HG03342 (cell line): ENCODE results near the gene PER1.

ENCODE experiments used
- ATAC-seq: cut with Tn5 transposase; IDR thresholded peaks from one replicate; pipeline ENCODE4 v1.9.1; 2021; ENCODE audit warnings: mild to moderate bottlenecking, moderate library complexity; ENCODE audit not compliant: unreplicated experiment

The PER1 gene

GRCh38 chr17:8154608-8155155 is 2.5 kb upstream of the PER1 start:
- ATAC-seq: no peak

GRCh38 chr17:8153957-8154607 is 1.9 kb upstream of the PER1 start:
- ATAC-seq: no peak

DNA sequence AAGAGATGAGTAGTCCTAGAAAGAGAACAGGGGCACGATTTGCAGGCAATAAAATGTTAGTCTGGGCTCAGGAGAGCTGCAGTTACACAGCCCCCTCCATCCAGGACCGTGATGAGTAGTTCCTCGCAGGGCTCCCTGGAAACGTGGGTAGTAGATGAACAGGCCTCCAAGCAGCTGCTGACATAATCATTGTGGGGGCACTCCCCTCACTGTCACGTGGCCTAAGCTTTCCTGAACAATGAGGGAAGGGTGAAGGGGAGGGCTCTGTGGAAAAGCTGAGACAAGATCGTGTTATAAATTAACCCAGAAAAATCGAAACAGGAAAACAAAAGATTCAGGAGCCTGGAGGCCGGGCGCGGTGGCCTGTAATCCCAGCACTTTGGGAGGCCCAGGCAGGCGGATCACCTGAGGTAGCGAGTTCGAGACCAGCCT is 1.3 kb upstream of the PER1 start:
- ATAC-seq: no peak

- ATAC-seq: no peak
These were observed 837 bp upstream of the PER1 start for GRCh38 chr17:8153031-8153451.

DNA sequence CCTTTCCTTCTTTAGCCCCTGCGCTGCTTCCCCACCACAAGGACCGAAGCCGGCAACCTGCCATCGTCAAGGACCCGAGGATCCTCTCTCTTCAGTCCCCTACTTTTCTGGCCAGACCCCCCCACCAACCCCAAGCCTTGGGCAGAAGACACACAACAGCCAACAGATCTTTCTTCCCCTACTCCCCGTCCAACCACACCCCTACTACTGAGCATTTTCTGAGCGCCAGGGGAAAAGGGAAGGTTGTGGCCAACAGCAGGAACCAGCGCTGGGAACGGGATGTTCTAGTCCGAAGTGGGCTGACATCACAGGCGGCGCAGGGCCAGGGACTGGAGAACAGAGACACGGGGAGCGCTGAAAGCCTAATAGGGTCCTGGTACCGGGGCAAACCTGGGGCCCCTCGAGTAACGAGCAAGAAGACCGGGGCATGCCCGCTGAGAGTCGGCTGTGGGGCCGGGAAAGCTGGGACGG is 528 bp downstream of the PER1 start:
- ATAC-seq: no peak

DNA sequence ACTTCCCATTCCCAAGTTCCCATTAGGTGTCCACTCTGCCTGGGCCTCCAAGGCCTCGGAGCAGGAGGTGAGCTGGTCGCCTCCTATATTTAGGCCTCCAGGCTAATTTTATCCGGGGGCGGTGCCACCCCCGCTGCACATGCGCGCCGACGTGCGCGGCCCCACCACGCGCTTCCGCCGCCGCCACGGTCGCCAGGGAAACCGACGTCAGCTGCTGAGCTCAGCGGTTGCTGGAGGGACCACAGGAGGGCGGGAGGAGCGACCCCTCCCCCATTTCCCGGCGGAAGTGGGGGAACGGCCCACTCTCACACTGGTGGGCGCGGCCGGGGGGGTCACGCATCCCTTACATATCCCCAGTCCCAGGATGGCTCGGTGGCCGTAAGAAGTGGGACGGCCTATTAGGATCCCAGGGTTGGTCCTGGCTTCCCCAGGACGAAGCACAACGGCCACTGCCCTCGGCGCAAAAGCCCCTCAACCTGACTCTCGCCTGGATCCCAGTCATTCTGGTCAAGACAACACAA is 1.0 kb downstream of the PER1 start:
- peak; percentile 36 for ATAC-seq

DNA sequence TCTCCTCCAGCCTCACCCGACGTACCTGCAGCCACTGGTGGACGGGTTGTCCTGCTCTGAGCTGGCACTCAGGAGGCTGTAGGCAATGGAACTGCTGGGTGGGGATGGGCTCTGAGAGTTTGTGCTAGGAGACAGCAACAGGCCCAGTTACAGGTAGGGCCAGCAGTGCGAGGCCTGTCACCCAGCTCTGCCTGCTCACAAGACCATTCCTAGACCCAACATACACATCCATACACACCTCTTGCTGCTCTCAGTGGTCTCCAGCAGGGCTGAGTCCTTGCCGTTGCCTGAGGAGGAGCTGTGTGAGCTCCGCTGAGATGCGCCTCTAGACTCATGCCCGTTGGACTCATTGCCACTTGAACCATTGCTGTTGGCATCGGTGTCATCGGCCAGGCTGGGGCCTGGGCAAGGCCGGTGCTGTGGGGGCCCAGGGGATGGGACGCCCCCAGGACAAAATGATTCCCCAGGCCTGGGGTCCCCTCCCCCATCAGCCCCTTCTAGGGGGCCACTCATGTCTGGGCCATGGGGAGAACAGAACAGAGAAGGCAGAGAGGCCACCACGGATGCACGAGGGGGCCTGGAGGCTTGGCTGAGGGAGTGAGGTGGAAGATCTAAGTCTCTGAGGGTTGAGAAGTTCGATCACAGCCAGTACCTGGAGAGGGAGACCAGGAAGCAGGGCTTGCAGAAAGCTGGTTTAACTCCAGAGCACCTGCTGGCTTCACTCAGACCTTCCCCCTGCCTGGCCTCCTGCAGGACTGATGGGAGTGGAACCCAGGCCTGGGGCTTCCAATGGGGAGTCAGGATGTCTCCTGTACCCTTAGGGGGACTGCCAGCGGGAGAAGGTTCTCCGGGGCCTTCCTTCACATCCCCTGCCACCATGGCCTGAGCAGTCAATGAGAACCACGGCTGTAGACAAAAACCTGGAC is 1.7 kb downstream of the PER1 start:
- no peak for ATAC-seq

- no peak for ATAC-seq
These were observed 2.6 kb downstream of the PER1 start for GRCh38 chr17:8149419-8150193.

GRCh38 chr17:8148560-8148959 is 3.6 kb downstream of the PER1 start:
- ATAC-seq: no peak

- no peak for ATAC-seq
These were observed 4.3 kb downstream of the PER1 start for GRCh38 chr17:8147805-8148404.

GRCh38 chr17:8147141-8147804 is 4.9 kb downstream of the PER1 start:
- no peak for ATAC-seq

DNA sequence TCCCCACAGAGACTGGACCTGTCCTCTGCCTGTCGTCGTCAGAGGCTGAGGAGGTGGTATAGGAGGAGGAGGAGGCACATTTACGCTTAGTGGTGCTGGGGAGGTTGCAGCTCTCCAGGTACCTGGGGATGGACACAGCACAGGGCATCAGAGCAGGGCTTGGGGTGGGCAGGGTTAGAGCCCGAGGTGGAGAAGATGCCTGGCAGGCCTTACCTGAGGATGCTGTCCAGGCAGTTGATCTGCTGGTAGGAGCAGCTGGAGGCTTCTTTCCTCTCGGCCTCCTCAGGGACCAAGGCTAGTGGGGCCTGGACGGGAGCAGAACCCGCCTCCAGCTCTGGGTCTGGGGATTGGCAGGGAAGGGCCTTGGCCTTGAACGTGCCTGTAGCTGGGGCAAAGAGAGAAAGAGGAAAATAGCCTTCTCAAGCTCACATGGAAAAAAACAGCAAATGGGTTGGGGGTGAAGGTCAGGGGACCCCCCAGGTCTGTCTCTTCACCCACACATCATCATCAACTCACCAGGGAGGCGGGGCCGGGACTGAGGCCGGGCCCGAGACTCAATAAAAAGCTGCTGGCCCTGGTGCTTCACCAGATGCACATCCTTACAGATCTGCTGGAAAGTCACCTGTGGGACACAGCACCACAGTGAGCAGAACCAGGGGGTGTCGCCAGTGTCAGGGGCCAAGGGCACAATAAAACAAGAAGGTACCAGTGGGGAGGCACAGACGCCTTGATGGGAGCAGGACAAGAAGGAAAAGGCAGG is 5.6 kb downstream of the PER1 start:
- no peak for ATAC-seq

- no peak for ATAC-seq
These were observed 6.4 kb downstream of the PER1 start for GRCh38 chr17:8145811-8146210.

- ATAC-seq: no peak
These were observed 7.6 kb downstream of the PER1 start for GRCh38 chr17:8144401-8145231.

DNA sequence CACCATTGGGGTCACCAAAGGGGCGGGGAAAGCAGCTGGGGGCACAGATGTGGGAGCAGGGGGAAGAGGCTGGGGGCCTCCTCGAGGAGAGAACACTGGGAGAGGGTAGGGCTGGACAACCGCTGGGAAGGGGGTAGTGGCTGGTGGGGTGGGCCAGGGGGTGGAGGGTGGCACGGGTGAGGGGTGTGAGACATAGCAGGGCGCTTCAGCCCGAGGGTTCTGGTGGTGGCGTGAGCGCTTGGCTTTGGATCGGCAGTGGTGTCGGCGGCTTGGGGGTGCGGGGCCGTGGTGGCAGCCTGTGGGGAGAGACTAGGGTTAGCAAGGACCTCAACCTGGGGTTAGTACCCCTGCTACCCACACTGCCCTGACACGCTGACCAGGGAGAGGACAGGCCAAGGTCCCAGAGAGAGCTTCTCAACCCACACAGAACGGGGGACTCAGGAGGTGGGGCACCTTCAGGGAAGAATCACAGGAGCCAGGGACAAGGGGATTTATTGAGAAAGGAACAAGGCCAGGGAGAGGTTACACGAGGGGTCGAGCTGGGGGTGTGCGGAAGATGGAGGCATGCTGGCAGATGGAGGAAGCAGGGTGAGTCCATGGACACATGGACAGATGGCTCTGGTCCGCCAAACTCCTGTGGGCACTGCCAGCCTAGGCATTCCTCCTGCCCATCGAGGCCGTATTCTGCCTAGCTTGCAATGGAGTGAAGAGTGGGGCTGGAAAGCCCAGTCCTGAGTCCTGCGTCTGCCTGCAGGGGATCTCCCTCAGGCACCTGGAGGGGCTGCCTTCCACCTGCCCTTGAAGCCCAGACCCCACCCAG is 8.4 kb downstream of the PER1 start:
- ATAC-seq: no peak

DNA sequence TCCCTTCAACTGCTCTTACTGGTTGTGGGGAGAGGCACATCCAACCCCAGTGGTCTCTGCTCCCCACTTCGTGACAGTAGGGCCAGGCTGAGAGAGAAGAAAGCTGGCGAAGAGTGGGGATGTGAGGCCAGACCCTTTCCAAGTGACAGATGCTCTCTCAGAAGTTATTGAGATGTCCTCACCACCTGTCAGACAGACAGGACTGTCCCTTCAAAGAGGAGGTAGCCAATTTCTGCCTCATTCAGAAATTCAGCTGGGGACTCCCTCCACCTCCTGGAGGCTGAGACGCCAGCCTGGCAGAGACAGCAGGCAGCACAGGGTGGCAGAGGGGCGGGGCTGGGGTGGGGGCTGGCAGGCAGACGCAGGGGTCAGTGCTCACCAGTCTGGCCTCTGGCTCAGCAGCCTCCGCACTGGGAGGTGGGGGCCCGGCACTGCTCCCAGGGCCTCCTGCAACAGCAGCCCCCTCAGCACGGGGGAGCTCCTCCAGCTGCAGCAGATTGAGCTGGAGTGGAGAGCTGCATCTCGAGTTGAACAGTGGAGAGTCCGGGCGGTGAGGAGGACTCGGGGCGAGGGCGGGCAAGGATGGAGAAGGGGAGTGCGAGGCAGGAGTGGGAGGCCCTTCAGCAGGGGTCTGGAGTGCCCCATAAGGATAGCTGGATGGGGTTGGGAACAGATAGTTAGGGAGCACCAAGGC is 9.2 kb downstream of the PER1 start:
- no peak for ATAC-seq
